ENCODE data around the gene ZKSCAN4.

Gene ZKSCAN4

DNA sequence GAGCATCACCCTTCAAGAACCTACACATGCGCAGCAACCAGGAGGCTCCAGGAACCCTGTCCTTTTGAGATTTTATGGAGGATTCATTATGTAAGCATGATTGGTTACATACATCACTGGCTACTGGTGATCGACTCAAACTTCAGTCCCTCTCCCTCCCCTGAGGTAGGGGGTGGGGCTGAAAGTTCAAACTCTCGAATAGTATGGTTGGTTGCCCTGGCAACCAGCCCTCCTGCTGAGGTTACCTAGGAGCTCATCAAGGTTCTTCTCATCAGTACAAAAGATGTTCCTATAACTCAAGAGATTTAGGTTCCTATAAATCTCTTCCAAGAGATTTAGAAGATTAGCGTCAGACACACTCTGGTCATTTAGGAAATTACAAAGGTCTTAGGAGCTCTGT is 48.9 kb downstream of the ZKSCAN4 start:
- H3K4me3 ChIP-seq (ENCODE audit: low read depth, low read length), result no peak overlapping the region
- DNase-seq (ENCODE audit: low read depth), result no peak
- TF ChIP-seq, protein P1, sequence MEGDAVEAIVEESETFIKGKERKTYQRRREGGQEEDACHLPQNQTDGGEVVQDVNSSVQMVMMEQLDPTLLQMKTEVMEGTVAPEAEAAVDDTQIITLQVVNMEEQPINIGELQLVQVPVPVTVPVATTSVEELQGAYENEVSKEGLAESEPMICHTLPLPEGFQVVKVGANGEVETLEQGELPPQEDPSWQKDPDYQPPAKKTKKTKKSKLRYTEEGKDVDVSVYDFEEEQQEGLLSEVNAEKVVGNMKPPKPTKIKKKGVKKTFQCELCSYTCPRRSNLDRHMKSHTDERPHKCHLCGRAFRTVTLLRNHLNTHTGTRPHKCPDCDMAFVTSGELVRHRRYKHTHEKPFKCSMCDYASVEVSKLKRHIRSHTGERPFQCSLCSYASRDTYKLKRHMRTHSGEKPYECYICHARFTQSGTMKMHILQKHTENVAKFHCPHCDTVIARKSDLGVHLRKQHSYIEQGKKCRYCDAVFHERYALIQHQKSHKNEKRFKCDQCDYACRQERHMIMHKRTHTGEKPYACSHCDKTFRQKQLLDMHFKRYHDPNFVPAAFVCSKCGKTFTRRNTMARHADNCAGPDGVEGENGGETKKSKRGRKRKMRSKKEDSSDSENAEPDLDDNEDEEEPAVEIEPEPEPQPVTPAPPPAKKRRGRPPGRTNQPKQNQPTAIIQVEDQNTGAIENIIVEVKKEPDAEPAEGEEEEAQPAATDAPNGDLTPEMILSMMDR (conservative IDR thresholded peaks at IDR 0.05; ENCODE audit: low read depth, low read length), result no peak

DNA sequence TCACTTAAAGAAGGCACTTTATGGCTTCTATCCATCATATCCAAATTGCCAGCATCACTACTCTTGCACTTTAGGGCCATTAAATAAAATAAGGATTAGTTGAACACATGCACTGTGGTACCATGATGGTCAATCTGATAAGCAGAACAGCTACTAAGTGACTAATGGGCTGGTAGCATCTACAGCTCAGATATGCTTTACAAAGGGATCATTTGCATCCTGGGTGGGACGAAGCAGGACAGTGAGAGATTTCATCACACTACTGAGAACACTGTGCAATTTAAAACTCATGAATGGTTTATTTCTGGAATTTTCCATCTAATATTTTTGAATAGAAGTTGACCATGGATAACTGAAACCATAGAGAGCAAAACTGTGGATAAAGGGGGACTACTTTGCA is 52.0 kb downstream of the ZKSCAN4 start:
- TF ChIP-seq, protein P1 (conservative IDR thresholded peaks at IDR 0.05; ENCODE audit: low read depth, low read length), result no peak
- no peak overlapping the region for H3K4me3 ChIP-seq (ENCODE audit: low read depth, low read length)
- no peak for DNase-seq (ENCODE audit: low read depth)

All from choroid plexus epithelial cell (primary cell).